HCT116 (cell line): Measurements from ENCODE around the gene RARG. TPM values are rescaled to one million over a fixed set of nuclear protein-coding genes. Genes with fewer than 3 reads are reported as not detected.

Source experiments
- ATAC-seq: fragments of 200-7000 bp; cut with Tn5 transposase; 2 replicates; pipeline ENCODE4 v1.9.1; 2020; ENCODE audit warnings: mild to moderate bottlenecking, moderate library complexity
- BruUV-seq: library from RNA; stranded (reverse); fragments of 400-500 nt; replicated peaks from 2 replicates; lab custom pipeline; 2021; lab: Mats Ljungman, UMichigan
- CTCF ChIA-PET: fragments of 300-600 bp; sonication (Branson Sonifier 250); formaldehyde crosslinking; loops from one replicate; lab custom pipeline; 2021; ENCODE audit warnings: antibody characterized with exemption; lab: Charles Lee
- POLR2A ChIA-PET: fragments of 300-600, 350-600 bp; sonication (Branson Sonifier 250); formaldehyde crosslinking; loops from one replicate; lab custom pipeline; 2021; ENCODE audit warnings: antibody characterized with exemption; lab: Charles Lee
- RAD21 ChIA-PET, 2 experiments: fragments of 300-600 bp; sonication (Branson Sonifier 250); formaldehyde crosslinking; loops; one replicate each; lab custom pipeline; 2023; ENCODE audit warnings: low total read pairs in 2 of 2; ENCODE audit not compliant: uncharacterized antibody in 2 of 2, unreplicated experiment in 2 of 2, low non-redundant PET in 1 of 2; lab: Charles Lee
- DNase-seq: peaks from one replicate; pipeline ENCODE4 v3.0.0-alpha.2; 2010; ENCODE audit warnings: low read depth, low spot score
- H2AFZ ChIP-seq: fragments of 200-600 bp; shearing (Covaris generic), sonication (generic); 2 replicates; pipeline ENCODE4 v1.6.1; 2017; ENCODE audit warnings: low read depth, mixed run types, mixed read lengths, antibody characterized with exemption, low read length; ENCODE audit not compliant: poor library complexity, severe bottlenecking
- H3K27ac ChIP-seq: 2 replicates; pipeline ENCODE4 v1.5.1; 2012; ENCODE audit warnings: low read depth, low read length
- H3K27me3 ChIP-seq: fragments of 200-600 bp; sonication (generic); 2 replicates; pipeline ENCODE4 v1.6.1; 2016; ENCODE audit warnings: mixed run types, low read length, mixed read lengths; ENCODE audit not compliant: insufficient read depth
- H3K36me3 ChIP-seq, 2 experiments: fragments of 200-500 bp in 1 of 2; fragments of 200-600 bp in 1 of 2; sonication (Bioruptor generic) in 1 of 2; sonication (generic) in 1 of 2; 2 replicates each; pipeline versions ENCODE4 v1.5.1 to v1.6.1; 2014 to 2016; ENCODE audit warnings: low read length in 2 of 2, inconsistent platforms in 1 of 2, mixed read lengths in 1 of 2, mixed run types in 1 of 2; ENCODE audit not compliant: insufficient read depth in 2 of 2, control insufficient read depth in 1 of 2
- H3K4me1 ChIP-seq, 2 experiments: fragments of 200-600 bp in 1 of 2; sonication (generic) in 1 of 2; 2 replicates each; pipeline versions ENCODE4 v1.5.1 to v1.6.1; 2012 to 2017; ENCODE audit warnings: low read length in 2 of 2, inconsistent platforms in 1 of 2, mild to moderate bottlenecking in 1 of 2, mixed read lengths in 1 of 2, mixed run types in 1 of 2, moderate library complexity in 1 of 2; ENCODE audit not compliant: insufficient read depth in 2 of 2, control insufficient read depth in 1 of 2
- H3K4me2 ChIP-seq: fragments of 200-600 bp; sonication (generic); 2 replicates; pipeline ENCODE4 v1.6.1; 2017; ENCODE audit warnings: mixed run types, low read length, mixed read lengths
- H3K4me3 ChIP-seq, 2 experiments: fragments of 200-600 bp in 1 of 2; sonication (generic) in 1 of 2; replicated peaks in 1 of 2; 2 replicates each; pipeline ENCODE4 v1.5.1; 2011 to 2016; ENCODE audit warnings: low read length in 2 of 2, control low read depth in 1 of 2, low read depth in 1 of 2, mild to moderate bottlenecking in 1 of 2, mixed read lengths in 1 of 2, mixed run types in 1 of 2
- H3K79me2 ChIP-seq: fragments of 200-600 bp; sonication (generic); 2 replicates; pipeline ENCODE4 v1.6.1; 2017; ENCODE audit warnings: mild to moderate bottlenecking, mixed run types, low read length, moderate library complexity, mixed read lengths; ENCODE audit not compliant: insufficient read depth
- H3K9ac ChIP-seq: fragments of 200-600 bp; sonication (generic); 2 replicates; pipeline ENCODE4 v1.6.1; 2016; ENCODE audit warnings: low read length, mixed read lengths
- H3K9me2 ChIP-seq: fragments of 200-600 bp; sonication (generic), shearing (Covaris generic); 2 replicates; pipeline ENCODE4 v1.6.1; 2017; ENCODE audit warnings: mixed run types, mild to moderate bottlenecking, moderate library complexity; ENCODE audit not compliant: insufficient read depth
- H3K9me3 ChIP-seq, 2 experiments: fragments of 200-500 bp in 1 of 2; fragments of 200-600 bp in 1 of 2; sonication (Bioruptor generic) in 1 of 2; sonication (generic) in 1 of 2; 2 replicates each; pipeline ENCODE4 v1.6.1; 2014 to 2017; ENCODE audit warnings: low read length in 2 of 2, mixed read lengths in 2 of 2, inconsistent platforms in 1 of 2, low read depth in 1 of 2, mild to moderate bottlenecking in 1 of 2, mixed run types in 1 of 2, moderate library complexity in 1 of 2; ENCODE audit not compliant: control insufficient read depth in 1 of 2, insufficient read depth in 1 of 2
- H4K20me1 ChIP-seq: fragments of 200-600 bp; sonication (generic), shearing (Covaris generic); 2 replicates; pipeline ENCODE4 v1.6.1; 2017; ENCODE audit warnings: mixed run types, mild to moderate bottlenecking, moderate library complexity; ENCODE audit not compliant: insufficient read depth
- CBX3 ChIP-seq: IDR thresholded peaks from 2 replicates; pipeline ENCODE4 v1.6.1; 2012; ENCODE audit warnings: low read depth
- EZH2 ChIP-seq: fragments of 200-600 bp; sonication (generic); IDR thresholded peaks from 2 replicates; pipeline ENCODE4 v1.6.1; 2017; ENCODE audit warnings: antibody characterized with exemption, mixed run types
- JUND ChIP-seq: IDR thresholded peaks from 2 replicates; pipeline ENCODE4 v1.6.1; 2012
- MAX ChIP-seq: IDR thresholded peaks from 2 replicates; pipeline ENCODE4 v1.6.1; 2012
- SIN3A ChIP-seq: IDR thresholded peaks from 2 replicates; pipeline ENCODE4 v1.6.1; 2012; ENCODE audit warnings: low read depth
- YY1 ChIP-seq: IDR thresholded peaks from 2 replicates; pipeline ENCODE4 v1.6.1; 2011; ENCODE audit warnings: low read length, low read depth, moderate library complexity, mild to moderate bottlenecking; ENCODE audit not compliant: insufficient replicate concordance; ENCODE audit errors: extremely low read depth
- intact Hi-C: fragments of 100-400 bp; cut with micrococcal nuclease; formaldehyde crosslinking; loops from 2 replicates; pipeline ENCODE4 v1.10.0; 2022
- total RNA-seq: library from RNA; stranded (reverse); gene quantifications from one replicate; pipeline ENCODE4 v1.2.1, GENCODE V29; 2021; ENCODE audit not compliant: unreplicated experiment
- TF ChIP-seq, protein P1 (sequence below): IDR thresholded peaks from 2 replicates; pipeline ENCODE4 v1.6.1; 2012; ENCODE audit warnings: low read depth

The RARG gene
- total RNA-seq, 1 experiment from 2014 or later: 68.9 TPM

- BruUV-seq: no TSS peak
Measured at GRCh38 chr12:53184828-53185227, 47.2 kb downstream of the RARG start.

More at GRCh38 chr12:53184828-53185227, 47.2 kb downstream of the RARG start:
- intact Hi-C loops: no loop called here
- ChIA-PET CTCF (interaction anchor here (1.5 kb wide), 1 partner anchor 10 kb away, joined by 5 read pairs; no protein-coding TSS in a partner anchor), POLR2A (no interaction called here), RAD21 (no interaction called here)
- ATAC-seq (no peak), DNase-seq (no peak)
- Histone ChIP-seq H3K9ac (no peak overlapping the region), H3K4me1 (peaks cover 8 to 16% of the 10 kb centered on the region in 2 experiments), H3K9me3 (no peaks in the 10 kb centered on the region), H2AFZ (no peak overlapping the region), H3K27me3 (no peaks in the 10 kb centered on the region), H3K4me3 (no peak overlapping the region), H3K9me2 (no peaks in the 10 kb centered on the region), H3K79me2 (peaks cover 34% of the 10 kb centered on the region), H3K36me3 (peaks cover 47 to 52% of the 10 kb centered on the region in 2 experiments; a peak in 3 of 4 replicates), H4K20me1 (no peaks in the 10 kb centered on the region), H3K4me2 (no peak overlapping the region), H3K27ac (no peak overlapping the region)
- TF ChIP-seq, protein P1, sequence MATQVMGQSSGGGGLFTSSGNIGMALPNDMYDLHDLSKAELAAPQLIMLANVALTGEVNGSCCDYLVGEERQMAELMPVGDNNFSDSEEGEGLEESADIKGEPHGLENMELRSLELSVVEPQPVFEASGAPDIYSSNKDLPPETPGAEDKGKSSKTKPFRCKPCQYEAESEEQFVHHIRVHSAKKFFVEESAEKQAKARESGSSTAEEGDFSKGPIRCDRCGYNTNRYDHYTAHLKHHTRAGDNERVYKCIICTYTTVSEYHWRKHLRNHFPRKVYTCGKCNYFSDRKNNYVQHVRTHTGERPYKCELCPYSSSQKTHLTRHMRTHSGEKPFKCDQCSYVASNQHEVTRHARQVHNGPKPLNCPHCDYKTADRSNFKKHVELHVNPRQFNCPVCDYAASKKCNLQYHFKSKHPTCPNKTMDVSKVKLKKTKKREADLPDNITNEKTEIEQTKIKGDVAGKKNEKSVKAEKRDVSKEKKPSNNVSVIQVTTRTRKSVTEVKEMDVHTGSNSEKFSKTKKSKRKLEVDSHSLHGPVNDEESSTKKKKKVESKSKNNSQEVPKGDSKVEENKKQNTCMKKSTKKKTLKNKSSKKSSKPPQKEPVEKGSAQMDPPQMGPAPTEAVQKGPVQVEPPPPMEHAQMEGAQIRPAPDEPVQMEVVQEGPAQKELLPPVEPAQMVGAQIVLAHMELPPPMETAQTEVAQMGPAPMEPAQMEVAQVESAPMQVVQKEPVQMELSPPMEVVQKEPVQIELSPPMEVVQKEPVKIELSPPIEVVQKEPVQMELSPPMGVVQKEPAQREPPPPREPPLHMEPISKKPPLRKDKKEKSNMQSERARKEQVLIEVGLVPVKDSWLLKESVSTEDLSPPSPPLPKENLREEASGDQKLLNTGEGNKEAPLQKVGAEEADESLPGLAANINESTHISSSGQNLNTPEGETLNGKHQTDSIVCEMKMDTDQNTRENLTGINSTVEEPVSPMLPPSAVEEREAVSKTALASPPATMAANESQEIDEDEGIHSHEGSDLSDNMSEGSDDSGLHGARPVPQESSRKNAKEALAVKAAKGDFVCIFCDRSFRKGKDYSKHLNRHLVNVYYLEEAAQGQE: no peak
- TF ChIP-seq CBX3 (no peak), JUND (no peak), YY1 (no peak), SIN3A (no peak), MAX (no peak), EZH2 (no peak)
